H1 (cell line): ENCODE results near the gene CC2D1B. TPM values are rescaled to one million over a fixed set of nuclear protein-coding genes. Genes with fewer than 3 reads are reported as not detected.

Experiments used
- CTCF ChIA-PET: fragments of 300-600 bp; sonication (Branson Sonifier 250); formaldehyde crosslinking; loops from one replicate; lab custom pipeline; 2021; ENCODE audit not compliant: partially characterized antibody; lab: Charles Lee
- POLR2A ChIA-PET: fragments of 300-600 bp; sonication (Branson Sonifier 250); formaldehyde crosslinking; loops from one replicate; lab custom pipeline; 2021; ENCODE audit warnings: inconsistent platforms; ENCODE audit not compliant: partially characterized antibody; lab: Charles Lee
- DNase-seq, 2 experiments: peaks; one replicate each; pipeline versions ENCODE4 v3.0.0 to v3.0.0-alpha.2; 2010 to 2022; ENCODE audit warnings: low spot score in 2 of 2, low read depth in 1 of 2, mixed read lengths in 1 of 2
- FAIRE-seq: peaks from 2 replicates; lab custom pipeline; 2011; peaks lifted over from hg19 to GRCh38; lab: Jason Lieb, UNC
- H2AFZ ChIP-seq: 2 replicates; pipeline ENCODE4 v1.8.1; 2012; ENCODE audit warnings: low read length, inconsistent platforms
- H2AK5ac ChIP-seq: 2 replicates; pipeline ENCODE4 v1.6.1; 2013; ENCODE audit warnings: low read depth, low read length
- H2BK120ac ChIP-seq: replicated peaks from 2 replicates; pipeline ENCODE3; 2013; ENCODE audit warnings: low read depth, low read length, inconsistent platforms
- H2BK12ac ChIP-seq: 2 replicates; pipeline ENCODE4 v1.6.1; 2013; ENCODE audit warnings: low read depth, low read length
- H2BK15ac ChIP-seq: 2 replicates; pipeline ENCODE4 v1.6.1; 2013; ENCODE audit warnings: low read length
- H2BK20ac ChIP-seq: 2 replicates; pipeline ENCODE4 v1.6.1; 2013; ENCODE audit warnings: low read length
- H2BK5ac ChIP-seq: 2 replicates; pipeline ENCODE4 v1.6.1; 2013; ENCODE audit warnings: low read depth, low read length
- H3K14ac ChIP-seq: 2 replicates; pipeline ENCODE4 v1.6.1; 2013; ENCODE audit warnings: inconsistent platforms; ENCODE audit not compliant: insufficient read length
- H3K18ac ChIP-seq: 2 replicates; pipeline ENCODE4 v1.6.1; 2013; ENCODE audit warnings: low read length; ENCODE audit errors: extremely low read depth
- H3K23ac ChIP-seq: 2 replicates; pipeline ENCODE4 v1.6.1; 2013; ENCODE audit warnings: inconsistent platforms; ENCODE audit not compliant: insufficient read length
- H3K23me2 ChIP-seq: 2 replicates; pipeline ENCODE4 v1.6.1; 2013; ENCODE audit warnings: low read depth, low read length
- H3K27ac ChIP-seq: 2 replicates; pipeline ENCODE4 v1.6.1; 2011; ENCODE audit warnings: low read depth, low read length, inconsistent platforms
- H3K27me3 ChIP-seq, 4 experiments: replicated peaks in 1 of 4; 1 replicate in 1 of 4; 2 replicates in 3 of 4; pipeline versions ENCODE4 v1.6.1 to v1.8.1; 2011 to 2013; ENCODE audit warnings: low read length in 3 of 4, mild to moderate bottlenecking in 3 of 4, inconsistent platforms in 2 of 4, mixed read lengths in 2 of 4, moderate library complexity in 1 of 4; ENCODE audit not compliant: control insufficient read depth in 3 of 4, insufficient read depth in 3 of 4; ENCODE audit errors: extremely low read depth in 1 of 4
- H3K36me3 ChIP-seq, 4 experiments: 2 replicates each; pipeline versions ENCODE4 v1.6.1 to v1.8.1; 2011 to 2013; ENCODE audit warnings: mild to moderate bottlenecking in 4 of 4, low read length in 3 of 4, moderate library complexity in 2 of 4, control low read depth in 1 of 4, inconsistent platforms in 1 of 4; ENCODE audit not compliant: insufficient read depth in 4 of 4, control insufficient read depth in 2 of 4
- H3K4ac ChIP-seq: replicated peaks from 2 replicates; pipeline ENCODE3; 2013; ENCODE audit warnings: low read length, low read depth, mixed read lengths, inconsistent platforms; ENCODE audit not compliant: insufficient read length
- H3K4me1 ChIP-seq, 4 experiments: replicated peaks in 1 of 4; 1 replicate in 1 of 4; 2 replicates in 3 of 4; pipeline versions ENCODE4 v1.6.1 to v1.8.1; 2011 to 2013; ENCODE audit warnings: low read length in 3 of 4, inconsistent platforms in 2 of 4, mixed read lengths in 1 of 4; ENCODE audit not compliant: insufficient read depth in 4 of 4, control insufficient read depth in 3 of 4
- H3K4me2 ChIP-seq, 2 experiments: 2 replicates each; pipeline versions ENCODE4 v1.6.1 to v1.8.1; 2011 to 2013; ENCODE audit warnings: low read depth in 2 of 2, low read length in 2 of 2, control low read depth in 1 of 2, inconsistent platforms in 1 of 2, mild to moderate bottlenecking in 1 of 2; ENCODE audit not compliant: insufficient read depth in 1 of 2
- H3K4me3 ChIP-seq, 4 experiments: fragments of 200-600, 300-600 bp in 1 of 4; sonication (generic), shearing (Covaris generic), sonication (Bioruptor Twin) in 1 of 4; 2 replicates each; pipeline versions ENCODE4 v1.5.1 to v1.8.1; 2011 to 2016; ENCODE audit warnings: low read length in 4 of 4, low read depth in 3 of 4, control low read depth in 2 of 4, inconsistent platforms in 2 of 4, mild to moderate bottlenecking in 2 of 4, mixed read lengths in 1 of 4, moderate library complexity in 1 of 4; ENCODE audit not compliant: insufficient read depth in 2 of 4; ENCODE audit errors: extremely low read depth in 1 of 4
- H3K56ac ChIP-seq: replicated peaks from 2 replicates; pipeline ENCODE3; 2013; ENCODE audit warnings: low read depth, mild to moderate bottlenecking, mixed read lengths, low read length, inconsistent platforms; ENCODE audit not compliant: insufficient read length
- H3K79me1 ChIP-seq: 2 replicates; pipeline ENCODE4 v1.6.1; 2013; ENCODE audit warnings: low read depth, low read length, control low read depth
- H3K79me2 ChIP-seq, 2 experiments: 2 replicates each; pipeline versions ENCODE4 v1.6.1 to v1.8.1; 2012 to 2013; ENCODE audit warnings: low read length in 2 of 2, mild to moderate bottlenecking in 2 of 2, inconsistent platforms in 1 of 2; ENCODE audit not compliant: insufficient read depth in 2 of 2, control insufficient read depth in 1 of 2
- H3K9ac ChIP-seq, 4 experiments: replicated peaks in 1 of 4; 1 replicate in 1 of 4; 2 replicates in 3 of 4; pipeline versions ENCODE4 v1.6.1 to v1.8.1; 2011 to 2013; ENCODE audit warnings: low read depth in 3 of 4, low read length in 3 of 4, control low read depth in 2 of 4, mild to moderate bottlenecking in 2 of 4, moderate library complexity in 2 of 4, inconsistent platforms in 1 of 4; ENCODE audit errors: extremely low read depth in 1 of 4
- H3K9me3 ChIP-seq, 2 experiments: 2 replicates each; pipeline versions ENCODE4 v1.6.1 to v1.8.1; 2012 to 2013; ENCODE audit warnings: mild to moderate bottlenecking in 2 of 2, moderate library complexity in 2 of 2, control low read depth in 1 of 2, inconsistent platforms in 1 of 2, low read depth in 1 of 2, low read length in 1 of 2, mixed read lengths in 1 of 2; ENCODE audit not compliant: insufficient read depth in 2 of 2
- H4K20me1 ChIP-seq, 2 experiments: replicated peaks in 1 of 2; 2 replicates each; pipeline versions ENCODE3 to v1.8.1; 2011 to 2013; ENCODE audit warnings: inconsistent platforms in 2 of 2, low read length in 2 of 2, mild to moderate bottlenecking in 1 of 2; ENCODE audit not compliant: insufficient read depth in 2 of 2, control insufficient read depth in 1 of 2
- H4K5ac ChIP-seq: 2 replicates; pipeline ENCODE4 v1.6.1; 2013; ENCODE audit warnings: low read length, low read depth, mixed read lengths, inconsistent platforms; ENCODE audit not compliant: insufficient read length
- H4K8ac ChIP-seq: 2 replicates; pipeline ENCODE4 v1.8.0; 2013; ENCODE audit warnings: mild to moderate bottlenecking, moderate library complexity, low read length, inconsistent platforms; ENCODE audit not compliant: insufficient read depth; ENCODE audit errors: extremely low read depth
- H4K91ac ChIP-seq: replicated peaks from 2 replicates; pipeline ENCODE3; 2013; ENCODE audit warnings: low read length, mixed read lengths, inconsistent platforms; ENCODE audit not compliant: insufficient read length
- ATF2 ChIP-seq: IDR thresholded peaks from 2 replicates; pipeline ENCODE4 v1.6.1; 2012; ENCODE audit warnings: low read length, inconsistent platforms
- CBX5 ChIP-seq: fragments of 300-800, 300-1000 bp; sonication (generic); IDR thresholded peaks from 2 replicates; pipeline ENCODE4 v1.7.1; 2016; ENCODE audit warnings: antibody characterized with exemption, low read length, low read depth
- CHD2 ChIP-seq: IDR thresholded peaks from 2 replicates; pipeline ENCODE4 v1.6.1; 2012; ENCODE audit warnings: low read length, improper control_type of control experiment
- CREB1 ChIP-seq: IDR thresholded peaks from 2 replicates; pipeline ENCODE4 v1.6.1; 2012; ENCODE audit warnings: inconsistent platforms
- HDAC6 ChIP-seq: IDR thresholded peaks from one replicate; pipeline ENCODE4 v1.7.1; 2012; ENCODE audit warnings: low read depth, mild to moderate bottlenecking, inconsistent platforms, low read length, moderate library complexity
- KDM1A ChIP-seq: fragments of 200-600, 300-600 bp; sonication (generic); IDR thresholded peaks from 2 replicates; pipeline ENCODE4 v1.7.1; 2016; ENCODE audit warnings: mild to moderate bottlenecking, low read length, borderline replicate concordance
- PHF8 ChIP-seq: fragments of 200-600 bp; sonication (generic); conservative IDR thresholded peaks from 2 replicates; pipeline ENCODE4 v1.7.1; 2012; ENCODE audit warnings: low read depth, mild to moderate bottlenecking, inconsistent platforms, low read length, moderate library complexity
- POLR2AphosphoS5 ChIP-seq: IDR thresholded peaks from 2 replicates; pipeline ENCODE4 v1.6.1; 2011; ENCODE audit warnings: low read depth, low read length
- RBBP5 ChIP-seq: IDR thresholded peaks from 2 replicates; pipeline ENCODE4 v1.7.1; 2012; ENCODE audit warnings: low read depth, mild to moderate bottlenecking, inconsistent platforms, low read length, moderate library complexity, borderline replicate concordance
- RXRA ChIP-seq: IDR thresholded peaks from 2 replicates; pipeline ENCODE4 v1.6.1; 2011; ENCODE audit warnings: low read depth, mild to moderate bottlenecking, low read length, moderate library complexity; ENCODE audit not compliant: insufficient read depth
- TBP ChIP-seq: IDR thresholded peaks from 2 replicates; pipeline ENCODE4 v1.6.1; 2011; ENCODE audit warnings: low read depth, low read length, improper control_type of control experiment
- WGBS, 2 experiments: shearing (Covaris generic) in 1 of 2; methylation state at CpG; one replicate each; pipeline versions ENCODE4 v1.1.6 to v1.1.7; 2013 to 2015; ENCODE audit warnings: low lambda C conversion rate in 2 of 2, mixed read lengths in 2 of 2, inconsistent platforms in 1 of 2, low coverage in 1 of 2, missing lambda C conversion rate in 1 of 2; ENCODE audit not compliant: insufficient replicate concordance in 2 of 2, insufficient coverage in 1 of 2, insufficient read length in 1 of 2; ENCODE audit errors: extremely low coverage in 1 of 2, missing lambda C conversion rate in 1 of 2; 5-methylcytosine and 5-hydroxymethylcytosine counted together
- polyA plus RNA-seq, 7 experiments: library from polyadenylated mRNA; depleted of rRNA in 3 of 7; stranded (reverse) in 5 of 7; unstranded in 2 of 7; fragments of >200 nt in 5 of 7; fragments of 200-250 nt in 2 of 7; gene quantifications; 1 replicate in 5 of 7; 2 replicates in 1 of 7; 4 replicates in 1 of 7; pipeline versions ENCODE4 v1.2.1 to v1.2.3, GENCODE V29; 2011 to 2013; ENCODE audit warnings: missing spikeins in 2 of 7, mixed read lengths in 2 of 7
- total RNA-seq: library from RNA; stranded (reverse); fragmentation: NEBNext Ultra II Directional; extraction: Animal tissue kit (Norgen Biotek cat#: 25700); gene quantifications from 2 replicates; pipeline ENCODE4 v1.2.1, GENCODE V29; 2021
- TF ChIP-seq, protein P1 (sequence below): IDR thresholded peaks from 2 replicates; pipeline ENCODE4 v1.6.1; 2012; ENCODE audit warnings: inconsistent platforms

CC2D1B gene
- total and polyA plus RNA-seq, 2 of the 8 experiments (the other 6 are each of a cell fraction or from before 2014, with no cell fraction given), result 7.4 to 13.1 TPM

DNA sequence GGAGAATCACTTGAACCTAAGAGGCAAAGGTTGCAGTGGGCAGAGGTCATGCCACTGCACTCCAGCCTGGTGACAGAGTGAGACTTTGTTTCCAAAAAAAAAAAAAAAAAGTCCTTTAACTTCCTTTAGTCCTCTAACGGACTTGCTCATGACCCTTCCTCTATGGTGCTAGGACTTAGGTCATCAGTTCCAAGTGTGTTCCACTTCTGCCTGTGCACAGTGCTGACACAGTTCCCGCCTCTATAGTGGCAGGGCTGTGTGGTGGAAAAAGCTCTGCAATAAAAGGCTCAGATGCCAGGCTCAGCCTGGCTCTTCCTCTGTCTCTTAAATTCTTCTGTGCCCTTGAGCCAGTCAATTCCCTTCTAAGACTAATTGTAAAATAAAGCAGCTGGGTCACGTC lies 22.0 kb downstream of the CC2D1B start:
- CTCF ChIA-PET, result interaction anchor here (0.6 to 1.6 kb wide), 3 partner anchors 47 to 247 kb away, joined by 3 to 6 read pairs (median 4); no protein-coding TSS in a partner anchor
- TF ChIP-seq RXRA, result no peak
- no peak for TF ChIP-seq KDM1A
- no peak for TF ChIP-seq HDAC6
- TF ChIP-seq CBX5, result no peak
- no peak for TF ChIP-seq PHF8
- no peak for TF ChIP-seq CHD2
- TF ChIP-seq RBBP5, result no peak
- no peak for TF ChIP-seq POLR2AphosphoS5
- TF ChIP-seq ATF2, result no peak
- no peak for TF ChIP-seq TBP
- TF ChIP-seq, protein P1, sequence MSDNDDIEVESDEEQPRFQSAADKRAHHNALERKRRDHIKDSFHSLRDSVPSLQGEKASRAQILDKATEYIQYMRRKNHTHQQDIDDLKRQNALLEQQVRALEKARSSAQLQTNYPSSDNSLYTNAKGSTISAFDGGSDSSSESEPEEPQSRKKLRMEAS, result no peak
- TF ChIP-seq CREB1, result no peak

More for the DNA sequence above, 22.0 kb downstream of the CC2D1B start:
- no peaks in the 10 kb centered on the region for H3K9me3 ChIP-seq
- no peak overlapping the region for H2AFZ ChIP-seq
- no peak overlapping the region for H3K4me3 ChIP-seq
- no peak overlapping the region for H3K4me2 ChIP-seq
- no peaks in the 10 kb centered on the region for H4K20me1 ChIP-seq
- WGBS, 2 experiments, result 92% methylated on average over 3 of the region's 3 CpGs; no CpG with 5 or more reads in 1 of the 2 experiments
- no peak overlapping the region for H3K14ac ChIP-seq
- H4K8ac ChIP-seq, result no peak overlapping the region
- no peak overlapping the region for H2AK5ac ChIP-seq
- peaks cover 0 to 2% (median 0%) of the 10 kb centered on the region in 4 experiments; a peak in 1 of 8 replicates for H3K36me3 ChIP-seq
- no peak overlapping the region for H2BK15ac ChIP-seq
- H3K27me3 ChIP-seq, result no peaks in the 10 kb centered on the region
- H4K5ac ChIP-seq, result no peak overlapping the region
- H4K91ac ChIP-seq, result no peak overlapping the region
- H2BK12ac ChIP-seq, result no peak overlapping the region
- FAIRE-seq (no peak), DNase-seq (no peak)
- POLR2A ChIA-PET, result interaction anchor here (0.7 to 1.4 kb wide), 2 partner anchors 9 to 59 kb away, joined by 3 to 4 read pairs; no protein-coding TSS in a partner anchor
- H3K18ac ChIP-seq, result no peak overlapping the region
- no peaks in the 10 kb centered on the region for H3K4me1 ChIP-seq
- no peak overlapping the region for H3K23ac ChIP-seq
- no peaks in the 10 kb centered on the region for H3K23me2 ChIP-seq
- no peak overlapping the region for H3K27ac ChIP-seq
- H3K79me1 ChIP-seq, result no peaks in the 10 kb centered on the region
- H2BK120ac ChIP-seq, result no peak overlapping the region
- H3K56ac ChIP-seq, result no peak overlapping the region
- H3K79me2 ChIP-seq, result no peaks in the 10 kb centered on the region
- H3K9ac ChIP-seq, result no peak overlapping the region
- H3K4ac ChIP-seq, result no peak overlapping the region
- H2BK20ac ChIP-seq, result no peak overlapping the region
- no peak overlapping the region for H2BK5ac ChIP-seq
